D341Med (cell line): Measurements from ENCODE around the gene GNAT2.

Source experiments
- DNase-seq: peaks from one replicate; pipeline ENCODE4 v3.0.0; 2012; ENCODE audit warnings: low spot score

Gene GNAT2

GRCh38 chr1:109610609-109611307, 8.7 kb downstream of the GNAT2 start:
- DNase-seq: no peak

GRCh38 chr1:109609881-109610280, 9.5 kb downstream of the GNAT2 start:
- DNase-seq: no peak

- no peak for DNase-seq
Measured at GRCh38 chr1:109605381-109605780, 14.0 kb downstream of the GNAT2 start.

- DNase-seq: no peak
Measured at GRCh38 chr1:109603229-109603628, 16.2 kb downstream of the GNAT2 start.

- peak; percentile 47 for DNase-seq
Measured at GRCh38 chr1:109598655-109599054, 20.8 kb downstream of the GNAT2 start.

- DNase-seq: no peak
Measured at GRCh38 chr1:109598156-109598555, 21.3 kb downstream of the GNAT2 start.

- DNase-seq: no peak
Measured at GRCh38 chr1:109595531-109595930, 23.9 kb downstream of the GNAT2 start.

GRCh38 chr1:109592916-109593315, 26.5 kb downstream of the GNAT2 start:
- no peak for DNase-seq

GRCh38 chr1:109589679-109590078, 29.7 kb downstream of the GNAT2 start:
- no peak for DNase-seq

- no peak for DNase-seq
Measured at GRCh38 chr1:109589177-109589576, 30.2 kb downstream of the GNAT2 start.

- DNase-seq: no peak
Measured at GRCh38 chr1:109586055-109586454, 33.4 kb downstream of the GNAT2 start.

GRCh38 chr1:109584766-109585165, 34.6 kb downstream of the GNAT2 start:
- no peak for DNase-seq

- no peak for DNase-seq
Measured at GRCh38 chr1:109582021-109582420, 37.4 kb downstream of the GNAT2 start.

GRCh38 chr1:109579491-109579890, 39.9 kb downstream of the GNAT2 start:
- no peak for DNase-seq

- no peak for DNase-seq
Measured at GRCh38 chr1:109578947-109579443, 40.4 kb downstream of the GNAT2 start.

GRCh38 chr1:109573785-109574184, 45.6 kb downstream of the GNAT2 start:
- no peak for DNase-seq

- DNase-seq: no peak
Measured at GRCh38 chr1:109570414-109570813, 49.0 kb downstream of the GNAT2 start.

GRCh38 chr1:109569323-109569722, 50.1 kb downstream of the GNAT2 start:
- DNase-seq: no peak

- no peak for DNase-seq
Measured at GRCh38 chr1:109567877-109568672, 51.3 kb downstream of the GNAT2 start.

- no peak for DNase-seq
Measured at GRCh38 chr1:109566982-109567381, 52.4 kb downstream of the GNAT2 start.

- no peak for DNase-seq
Measured at GRCh38 chr1:109565241-109565640, 54.2 kb downstream of the GNAT2 start.

GRCh38 chr1:109564194-109564878, 55.1 kb downstream of the GNAT2 start:
- DNase-seq: no peak

- DNase-seq: no peak
Measured at GRCh38 chr1:109559995-109560394, 59.4 kb downstream of the GNAT2 start.
